Hematopoietic multipotent progenitor cell (in vitro differentiated cells): ENCODE data around the gene PTPRF. TPM values are rescaled to one million over a fixed set of nuclear protein-coding genes. Genes with fewer than 3 reads are reported as not detected.
"Not testable (repeated sequence)": the region's sequence is repeated elsewhere in the genome, so short reads cannot be mapped to it uniquely, and the experiment has no call there.

Experiments used
- DNase-seq, 3 donors: peaks; one replicate each; pipeline ENCODE4 v3.0.0-alpha.2; 2011 to 2015; ENCODE audit warnings: low read depth in 2 of 3, low spot score in 2 of 3
- total RNA-seq: library from RNA; depleted of rRNA; stranded (reverse); fragments of >200 nt; gene quantifications from one replicate; pipeline ENCODE4 v1.2.3, GENCODE V29; 2012

PTPRF gene
- total RNA-seq, 1 donor, result 1.9 TPM

DNA sequence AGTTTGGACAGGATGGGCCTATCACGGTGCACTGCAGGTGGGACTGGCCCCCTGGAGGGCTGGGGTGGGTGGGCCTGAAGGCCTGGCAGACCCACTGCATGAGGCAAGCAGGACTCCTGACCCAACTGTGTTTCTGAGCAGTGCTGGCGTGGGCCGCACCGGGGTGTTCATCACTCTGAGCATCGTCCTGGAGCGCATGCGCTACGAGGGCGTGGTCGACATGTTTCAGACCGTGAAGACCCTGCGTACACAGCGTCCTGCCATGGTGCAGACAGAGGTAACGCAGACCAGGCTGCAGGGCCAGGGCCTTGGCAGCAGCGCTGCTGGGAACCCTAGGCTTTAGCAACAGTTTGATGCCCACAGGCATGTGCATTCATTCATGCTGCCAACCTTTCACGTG is 90.3 kb downstream of the PTPRF start:
- no peak for DNase-seq

DNA sequence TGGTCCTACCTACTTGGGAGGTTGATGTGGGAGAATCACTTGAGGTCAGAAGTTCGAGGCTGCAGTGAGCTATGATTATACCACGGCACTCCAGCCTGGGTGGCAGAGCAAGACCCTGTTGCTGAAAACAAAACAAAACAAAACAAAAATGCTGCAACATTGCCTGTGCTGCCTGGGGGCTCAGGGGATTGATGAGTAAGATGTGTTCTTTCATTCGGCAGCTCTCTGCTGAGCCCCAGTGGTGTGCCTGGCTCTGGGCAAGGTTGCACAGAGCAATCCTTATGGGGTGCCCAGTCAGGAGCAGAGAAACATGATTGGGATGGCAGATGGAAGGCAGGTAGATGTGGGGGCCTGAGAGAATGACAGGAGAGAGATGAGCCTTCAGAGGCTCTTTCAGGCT is 90.7 kb downstream of the PTPRF start:
- DNase-seq, result no peak

DNA sequence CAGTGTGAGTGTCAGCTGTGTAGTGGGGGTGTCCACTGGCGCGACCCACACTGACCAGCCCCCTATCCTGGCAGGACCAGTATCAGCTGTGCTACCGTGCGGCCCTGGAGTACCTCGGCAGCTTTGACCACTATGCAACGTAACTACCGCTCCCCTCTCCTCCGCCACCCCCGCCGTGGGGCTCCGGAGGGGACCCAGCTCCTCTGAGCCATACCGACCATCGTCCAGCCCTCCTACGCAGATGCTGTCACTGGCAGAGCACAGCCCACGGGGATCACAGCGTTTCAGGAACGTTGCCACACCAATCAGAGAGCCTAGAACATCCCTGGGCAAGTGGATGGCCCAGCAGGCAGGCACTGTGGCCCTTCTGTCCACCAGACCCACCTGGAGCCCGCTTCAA is 91.2 kb downstream of the PTPRF start:
- DNase-seq, result no peak

DNA sequence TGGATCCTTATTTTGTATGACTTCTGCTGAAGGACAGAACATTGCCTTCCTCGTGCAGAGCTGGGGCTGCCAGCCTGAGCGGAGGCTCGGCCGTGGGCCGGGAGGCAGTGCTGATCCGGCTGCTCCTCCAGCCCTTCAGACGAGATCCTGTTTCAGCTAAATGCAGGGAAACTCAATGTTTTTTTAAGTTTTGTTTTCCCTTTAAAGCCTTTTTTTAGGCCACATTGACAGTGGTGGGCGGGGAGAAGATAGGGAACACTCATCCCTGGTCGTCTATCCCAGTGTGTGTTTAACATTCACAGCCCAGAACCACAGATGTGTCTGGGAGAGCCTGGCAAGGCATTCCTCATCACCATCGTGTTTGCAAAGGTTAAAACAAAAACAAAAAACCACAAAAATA is 91.8 kb downstream of the PTPRF start:
- no peak for DNase-seq

DNA sequence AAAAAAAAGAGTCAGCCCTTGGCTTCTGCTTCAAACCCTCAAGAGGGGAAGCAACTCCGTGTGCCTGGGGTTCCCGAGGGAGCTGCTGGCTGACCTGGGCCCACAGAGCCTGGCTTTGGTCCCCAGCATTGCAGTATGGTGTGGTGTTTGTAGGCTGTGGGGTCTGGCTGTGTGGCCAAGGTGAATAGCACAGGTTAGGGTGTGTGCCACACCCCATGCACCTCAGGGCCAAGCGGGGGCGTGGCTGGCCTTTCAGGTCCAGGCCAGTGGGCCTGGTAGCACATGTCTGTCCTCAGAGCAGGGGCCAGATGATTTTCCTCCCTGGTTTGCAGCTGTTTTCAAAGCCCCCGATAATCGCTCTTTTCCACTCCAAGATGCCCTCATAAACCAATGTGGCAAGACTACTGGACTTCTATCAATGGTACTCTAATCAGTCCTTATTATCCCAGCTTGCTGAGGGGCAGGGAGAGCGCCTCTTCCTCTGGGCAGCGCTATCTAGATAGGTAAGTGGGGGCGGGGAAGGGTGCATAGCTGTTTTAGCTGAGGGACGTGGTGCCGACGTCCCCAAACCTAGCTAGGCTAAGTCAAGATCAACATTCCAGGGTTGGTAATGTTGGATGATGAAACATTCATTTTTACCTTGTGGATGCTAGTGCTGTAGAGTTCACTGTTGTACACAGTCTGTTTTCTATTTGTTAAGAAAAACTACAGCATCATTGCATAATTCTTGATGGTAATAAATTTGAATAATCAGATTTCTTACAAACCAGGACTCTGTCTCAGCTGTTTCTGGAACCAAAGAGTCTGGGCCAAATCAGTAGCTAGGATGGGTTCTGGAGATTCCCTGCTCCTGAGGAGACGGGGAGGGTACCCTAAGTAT is 92.5 kb downstream of the PTPRF start:
- DNase-seq, result no peak

DNA sequence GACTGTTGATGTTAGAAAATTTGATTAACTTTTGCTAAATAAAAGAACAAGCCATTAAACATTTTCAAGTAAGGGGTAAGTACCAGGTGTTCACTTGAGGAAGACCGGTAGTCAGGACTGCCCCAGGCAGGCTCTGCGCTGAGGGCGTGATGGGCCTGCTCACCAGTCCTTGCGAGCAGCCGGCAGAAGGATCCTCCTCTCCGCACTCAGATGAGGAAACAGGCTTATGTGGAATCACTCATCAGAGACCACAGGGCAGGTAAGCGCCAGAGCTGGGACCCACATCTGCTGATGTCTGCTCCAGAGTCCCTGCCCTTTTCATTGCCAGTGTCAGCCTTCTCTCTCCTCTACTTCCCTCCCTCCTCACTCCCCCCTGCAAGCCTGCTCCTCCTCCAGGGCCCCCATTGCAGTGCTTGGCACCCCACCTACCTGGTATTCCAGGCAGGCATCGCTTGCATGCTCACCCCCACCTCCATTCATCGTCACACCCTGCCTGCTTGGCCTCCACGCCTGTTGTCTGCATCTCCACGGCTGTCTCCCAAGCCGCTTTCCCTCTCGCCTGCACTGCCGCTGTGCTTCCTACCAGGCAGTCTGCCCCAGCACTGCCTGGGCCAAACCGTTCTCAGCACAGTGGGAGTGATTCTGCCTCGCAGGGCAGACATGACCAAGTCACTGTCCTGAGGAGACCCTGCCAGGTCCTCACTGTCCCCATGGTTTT is 94.5 kb downstream of the PTPRF start:
- no peak for DNase-seq

DNA sequence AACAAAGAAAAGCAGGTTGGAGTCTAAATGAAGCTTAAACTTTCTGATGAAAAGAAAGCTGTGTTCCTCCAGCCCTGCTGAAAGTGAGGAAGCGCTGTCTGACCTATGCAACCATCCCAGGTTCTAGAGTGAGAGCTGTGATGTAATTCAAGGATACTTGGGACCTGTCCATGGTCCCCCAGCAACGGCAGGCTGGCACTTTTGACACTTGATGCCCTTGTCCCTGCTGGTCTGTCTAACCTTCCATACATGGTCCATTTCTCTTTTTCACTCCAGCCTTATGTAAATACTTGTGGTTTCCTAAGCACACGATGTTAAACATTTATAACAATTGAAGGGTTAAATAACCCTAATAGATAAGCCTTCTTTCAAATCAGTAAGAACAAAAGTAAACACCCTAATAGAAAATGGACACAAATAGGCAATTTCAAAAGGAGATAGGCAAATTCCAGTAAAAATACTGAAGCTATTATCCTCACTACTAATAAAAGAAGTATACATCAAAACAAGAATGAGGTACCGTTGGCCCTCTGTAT is 101.5 kb downstream of the PTPRF start:
- DNase-seq, result no peak

DNA sequence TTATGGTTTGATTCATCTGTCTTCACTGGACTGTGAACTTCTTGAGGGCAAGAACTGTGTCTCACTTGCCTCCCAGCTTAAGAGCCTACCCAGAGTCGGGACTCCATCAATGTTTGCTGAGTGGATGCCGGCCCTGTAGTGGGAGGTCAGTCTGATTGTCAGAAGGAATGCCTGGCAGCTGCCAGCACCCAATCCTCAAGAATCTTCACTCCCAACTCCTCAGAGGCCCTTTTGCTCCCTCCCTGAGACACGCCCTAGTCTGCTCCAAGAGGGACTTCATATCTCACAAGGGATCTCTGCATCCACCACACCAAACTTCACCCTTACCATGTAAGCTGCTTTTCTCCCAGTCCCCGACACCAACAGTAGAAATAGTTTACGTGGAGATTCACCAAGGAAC is 104.0 kb downstream of the PTPRF start:
- no peak for DNase-seq

DNA sequence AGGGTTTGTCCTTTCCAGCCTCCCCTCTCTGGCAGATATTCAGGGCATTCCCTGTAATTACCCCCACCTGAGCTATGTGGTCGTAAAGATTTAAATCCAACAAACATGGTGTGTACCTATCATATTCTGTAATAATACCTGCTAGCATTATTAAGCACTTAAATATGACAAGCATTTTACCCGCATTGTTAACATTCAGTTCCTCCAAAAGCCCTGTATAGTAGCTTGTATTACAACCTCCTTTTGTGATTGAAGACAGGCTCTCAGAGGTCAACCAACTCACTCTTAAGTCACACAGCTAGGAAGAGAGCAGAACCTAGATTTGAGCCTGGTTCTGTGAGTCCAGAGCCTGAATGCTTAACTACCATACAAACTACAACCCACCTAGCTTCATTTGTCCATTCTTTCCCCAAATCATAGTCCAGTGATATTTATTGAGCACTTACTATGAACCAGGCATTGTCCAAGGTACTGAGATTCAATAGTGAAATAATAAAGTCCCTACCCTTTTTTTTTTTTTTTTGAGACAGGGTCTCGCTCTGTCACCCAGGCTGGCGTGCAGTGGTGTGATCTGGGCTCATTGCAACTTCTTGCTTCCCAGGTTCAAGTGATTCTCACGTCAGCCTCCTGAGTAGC is 105.4 kb downstream of the PTPRF start:
- no peak for DNase-seq

DNA sequence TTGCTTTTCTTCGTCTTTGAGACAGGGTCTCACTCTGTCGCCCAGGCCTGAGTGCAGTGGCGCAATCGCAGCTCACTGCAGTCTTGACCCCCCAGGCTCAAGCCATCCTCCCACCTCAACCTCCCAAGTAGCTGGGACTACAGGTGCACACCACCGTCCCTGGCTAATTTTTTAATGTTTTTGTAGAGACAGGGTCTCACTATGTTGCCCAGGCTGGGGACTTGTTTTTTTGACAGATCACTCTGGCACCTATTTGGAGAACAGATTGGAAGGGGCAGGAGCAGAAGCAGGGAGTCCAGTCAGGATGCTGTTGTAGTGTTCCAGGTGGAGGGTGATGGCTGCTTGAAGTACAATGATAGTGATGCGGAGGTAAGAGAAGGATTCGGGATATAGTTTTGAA is 106.6 kb downstream of the PTPRF start:
- DNase-seq, result no peak

DNA sequence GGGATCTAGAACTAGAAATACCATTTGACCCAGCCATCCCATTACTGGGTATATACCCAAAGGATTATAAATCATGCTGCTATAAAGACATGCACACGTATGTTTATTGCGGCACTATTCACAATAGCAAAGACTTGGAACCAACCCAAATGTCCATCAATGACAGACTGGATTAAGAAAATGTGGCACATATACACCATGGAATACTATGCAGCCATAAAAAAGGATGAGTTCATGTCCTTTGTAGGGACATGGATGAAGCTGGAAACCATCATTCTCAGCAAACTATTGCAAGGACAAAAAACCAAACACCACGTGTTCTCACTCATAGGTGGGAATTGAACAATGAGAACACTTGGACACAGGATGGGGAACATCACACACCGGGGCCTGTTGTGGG is 107.7 kb downstream of the PTPRF start:
- DNase-seq, result not testable (repeated sequence)

DNA sequence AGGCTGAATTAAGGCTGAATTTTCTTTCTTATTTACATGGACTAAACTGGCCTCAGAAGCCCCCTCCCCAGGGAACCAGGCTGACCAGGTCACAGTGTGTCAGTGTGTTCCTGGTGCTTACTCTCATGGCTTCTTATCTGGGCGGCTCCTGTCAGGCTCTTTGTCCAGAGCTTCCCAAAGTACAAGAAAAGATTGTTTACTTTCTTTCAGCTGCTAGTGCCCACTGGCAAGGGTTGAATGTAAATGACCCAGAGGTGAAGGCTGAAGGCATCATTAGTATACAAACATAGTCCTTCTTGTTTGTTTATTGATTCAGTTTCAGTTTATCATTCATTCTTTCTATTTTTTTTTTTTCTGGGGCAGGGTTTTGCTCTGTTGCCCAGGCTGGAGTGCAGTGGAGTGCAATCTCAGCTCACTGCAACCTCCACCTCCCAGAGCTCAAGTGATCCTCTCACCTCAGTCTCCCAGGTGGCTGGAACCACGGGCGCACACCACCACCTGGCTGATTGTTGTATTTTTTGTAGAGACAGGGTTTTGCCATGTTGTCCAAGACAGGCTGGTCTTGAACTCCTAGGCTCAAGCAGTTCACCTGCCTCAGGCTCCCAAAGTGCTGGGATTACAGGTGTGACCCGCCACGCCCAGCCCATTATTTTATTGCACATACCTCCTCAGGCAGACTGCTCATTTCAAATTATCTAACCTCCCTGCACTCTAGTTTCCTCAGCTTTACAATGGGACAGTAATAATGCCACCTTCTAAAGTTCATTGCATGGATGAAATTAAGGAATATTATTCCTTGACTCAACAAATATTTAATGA is 109.5 kb downstream of the PTPRF start:
- no peak for DNase-seq

DNA sequence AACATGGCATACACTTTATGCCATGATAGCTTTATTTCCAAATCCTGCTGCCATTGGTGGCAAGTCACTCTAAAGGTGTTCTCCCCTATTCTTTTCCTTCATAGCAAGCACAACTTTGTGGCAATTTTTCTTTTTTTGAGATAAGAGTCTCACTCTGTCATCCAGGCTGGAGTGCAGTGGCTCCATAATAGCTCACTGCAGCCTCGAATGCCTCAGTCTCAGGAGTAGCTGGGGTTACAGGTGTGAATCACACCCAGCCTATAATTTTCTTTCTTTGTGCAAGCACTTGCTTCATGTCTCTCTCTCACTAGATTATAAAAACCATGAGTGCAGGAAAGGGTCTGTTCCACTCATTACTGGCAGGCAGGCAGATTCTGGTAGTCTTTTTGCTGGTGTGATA is 113.9 kb downstream of the PTPRF start:
- DNase-seq, result no peak

DNA sequence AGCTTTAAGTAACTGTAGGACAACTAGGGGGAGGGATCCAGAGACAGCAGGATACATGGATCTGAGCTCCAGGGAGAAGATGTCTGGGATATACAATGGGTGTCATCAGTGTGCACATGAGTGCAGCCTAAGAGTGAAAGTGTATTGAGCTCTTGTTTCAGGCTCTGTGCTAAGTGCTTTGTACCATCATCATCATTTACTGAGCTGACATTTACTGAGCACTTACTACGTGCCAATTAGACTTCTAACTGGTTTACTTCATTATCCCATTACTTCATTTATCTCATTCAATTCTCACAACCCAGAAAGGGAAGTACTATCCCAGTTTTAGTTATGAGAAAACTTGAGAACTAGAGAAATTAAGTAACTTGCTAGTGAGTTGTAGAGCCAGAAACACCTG is 114.8 kb downstream of the PTPRF start:
- DNase-seq, result no peak

DNA sequence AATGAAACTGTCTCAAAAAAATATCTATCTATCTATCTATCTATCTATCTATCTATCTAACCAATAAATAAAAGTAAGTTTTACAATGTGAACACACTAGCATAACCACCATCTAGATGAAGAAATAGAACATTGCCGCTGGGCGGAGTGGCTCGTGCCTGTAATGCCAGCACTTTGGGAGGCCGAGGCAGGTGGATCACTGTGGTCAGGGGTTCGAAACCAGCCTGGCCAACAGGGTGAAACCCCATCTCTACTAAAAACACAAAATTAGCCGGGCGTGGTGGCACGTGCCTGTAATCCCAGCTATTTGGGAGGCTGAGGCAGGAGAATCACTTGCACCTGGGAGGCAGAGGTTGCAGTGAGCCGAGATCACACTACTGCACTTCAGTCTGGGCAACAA is 116.6 kb downstream of the PTPRF start:
- not testable (repeated sequence) for DNase-seq

DNA sequence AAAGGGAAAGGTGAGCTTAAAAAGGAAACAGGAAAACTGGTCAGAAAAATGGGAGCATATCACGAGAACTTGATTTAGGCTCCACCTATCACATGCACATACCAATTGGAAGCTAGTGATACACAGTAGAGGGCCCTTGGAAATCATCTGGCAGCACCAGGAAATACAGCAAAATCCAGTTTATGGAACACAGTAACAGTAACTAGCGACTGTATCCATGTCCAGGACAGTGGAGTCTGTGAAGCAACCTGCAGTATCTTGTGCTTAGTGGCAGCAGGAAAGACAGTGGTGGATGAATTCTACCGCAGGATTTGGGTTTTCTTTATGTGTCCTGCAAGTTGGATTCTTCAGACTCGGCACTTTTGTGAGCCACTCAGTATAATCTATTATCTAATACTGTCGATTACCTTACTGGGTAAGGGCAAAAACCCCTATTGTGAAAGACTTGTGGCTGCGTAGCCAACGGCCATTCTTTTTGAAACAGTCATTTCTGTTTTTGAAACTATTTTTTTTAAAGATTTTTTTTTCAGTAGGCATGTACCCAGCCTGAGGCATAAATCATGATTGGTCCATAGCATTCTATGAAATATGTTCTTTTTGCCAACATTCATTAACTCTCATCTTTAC is 117.7 kb downstream of the PTPRF start:
- DNase-seq, result peak in 1 of 3 donors; percentile 2

DNA sequence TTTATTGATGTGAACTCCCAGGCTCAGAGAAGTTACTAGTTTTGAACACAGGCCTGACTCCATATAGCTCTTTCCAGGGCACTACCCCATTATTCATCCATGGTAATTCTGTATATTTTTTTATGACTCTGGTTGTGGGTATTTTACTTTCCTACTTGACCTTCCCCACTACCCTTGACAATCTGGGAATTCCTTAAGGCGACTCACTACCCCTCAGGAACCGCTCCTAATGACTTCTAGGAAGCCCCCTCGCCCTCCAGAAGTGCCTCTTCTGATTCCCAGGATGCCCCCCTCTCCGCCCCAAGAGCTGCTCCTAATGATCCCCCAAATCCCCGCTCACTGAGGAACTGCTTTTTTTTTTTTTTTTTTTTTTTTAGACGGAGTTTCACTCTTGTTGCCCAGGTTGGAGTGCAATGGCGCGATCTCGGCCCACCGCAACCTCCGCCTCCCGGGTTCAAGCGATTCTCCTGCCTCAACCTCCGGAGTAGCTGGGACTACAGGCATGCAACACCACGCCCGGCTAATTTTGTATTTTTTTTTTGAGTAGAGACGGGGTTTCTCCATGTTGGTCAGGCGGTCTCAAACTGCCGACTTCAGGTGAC is 118.3 kb downstream of the PTPRF start:
- peak in 2 of 3 donors; percentile 3 to 11 for DNase-seq

DNA sequence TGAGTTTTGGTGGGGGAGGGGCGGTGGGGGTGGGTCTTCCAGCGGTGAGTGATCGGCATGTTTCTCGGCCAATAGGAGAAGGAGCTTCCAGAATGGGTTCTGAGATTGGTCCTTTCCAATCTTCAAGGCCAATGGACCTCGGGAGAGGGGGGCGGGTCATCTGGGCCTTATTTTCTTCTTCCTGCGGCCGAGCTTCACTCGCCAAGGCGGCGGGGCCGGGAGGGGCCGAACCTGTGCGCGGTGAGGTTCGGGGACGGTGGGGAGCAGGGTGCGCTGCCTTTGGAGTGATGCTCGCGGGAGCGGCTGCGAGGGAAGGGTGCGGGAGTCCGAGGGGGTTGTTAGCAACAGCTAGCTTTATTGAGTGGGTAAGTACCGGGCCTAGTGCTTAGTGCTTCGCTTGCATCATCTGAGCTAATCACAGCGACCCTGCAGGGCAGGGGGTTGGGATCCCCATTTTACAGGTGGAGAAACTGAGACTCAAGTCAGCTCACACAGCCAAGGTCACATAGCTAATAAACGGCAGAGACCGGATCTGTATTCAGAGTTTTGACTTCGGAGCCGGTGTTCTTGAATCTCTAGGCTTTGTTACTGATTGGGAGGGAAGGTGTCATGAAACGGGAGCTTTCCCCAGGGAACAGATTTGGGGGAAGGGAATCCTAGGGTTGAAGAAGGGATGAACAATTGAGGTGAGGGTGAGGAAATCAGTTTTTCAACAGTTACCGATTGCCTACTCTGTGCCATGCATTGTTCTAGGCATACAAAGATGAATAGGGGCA is 119.8 kb downstream of the PTPRF start:
- DNase-seq, result peak in 2 of 3 donors; percentile 96 to 98

DNA sequence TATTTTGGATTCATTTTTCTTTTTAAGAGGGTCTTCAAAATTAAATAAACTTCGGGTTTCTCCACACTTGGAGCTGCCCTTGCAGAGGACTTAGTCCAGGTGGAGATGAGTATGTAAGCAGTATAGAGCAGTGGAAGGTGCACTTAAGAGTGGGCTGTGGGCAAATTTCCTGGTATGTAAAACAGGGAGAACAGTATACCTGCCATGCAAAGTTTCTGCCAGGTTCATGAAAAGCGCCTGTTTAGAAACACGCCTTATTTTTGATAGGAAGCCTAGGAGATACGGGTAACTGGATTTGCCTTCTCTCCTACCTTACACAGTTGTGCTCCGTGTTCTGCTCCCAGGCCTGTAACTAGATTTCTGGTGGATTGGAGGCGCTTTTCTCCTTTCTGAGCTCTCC is 120.5 kb downstream of the PTPRF start:
- no peak for DNase-seq
